NCI-H510A (cell line): ENCODE measurements around the gene MYL4.

ENCODE experiments used
- DNase-seq: peaks from one replicate; lab custom pipeline; 2025; lab: John Stamatoyannopoulos, UW

The MYL4 gene

DNA sequence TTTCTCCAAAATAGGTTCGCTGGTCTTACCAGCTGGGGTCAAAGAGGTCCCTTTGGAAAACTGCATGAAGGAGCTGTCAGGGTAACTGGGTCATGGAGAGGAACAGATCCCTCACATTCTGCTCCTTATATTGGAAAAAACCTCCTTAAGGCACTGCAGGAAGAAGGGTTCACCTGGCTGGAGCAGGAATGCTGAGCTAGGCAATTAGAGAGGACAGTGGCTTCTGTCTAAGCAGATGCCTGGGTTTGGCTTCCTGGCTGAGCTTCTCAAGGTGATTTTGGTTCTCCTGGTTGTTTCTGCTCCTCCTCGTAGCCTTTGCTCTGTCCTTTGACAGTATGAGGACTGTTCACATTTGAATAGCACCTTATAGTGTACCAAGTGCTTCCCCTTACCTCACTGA, 64.1 kb downstream of the MYL4 start:
- no peak for DNase-seq
